A673 (cell line): ENCODE results near the gene DMRTA2. TPM values are rescaled to one million over a fixed set of nuclear protein-coding genes. Genes with fewer than 3 reads are reported as not detected.

ENCODE experiments used
- Bru-seq: library from RNA; stranded (reverse); fragments of 400-500 nt; gene quantifications from one replicate; lab custom pipeline; 2021; lab: Mats Ljungman, UMichigan
- BruChase-seq, 2 experiments: library from RNA; stranded (reverse); fragments of 400-500 nt; gene quantifications; one replicate each; lab custom pipeline; 2021; lab: Mats Ljungman, UMichigan
- BruUV-seq: library from RNA; stranded (reverse); fragments of 400-500 nt; replicated peaks from 2 replicates; lab custom pipeline; 2021; lab: Mats Ljungman, UMichigan
- CTCF ChIA-PET: fragments of 300-600 bp; sonication (Branson Sonifier 250); formaldehyde crosslinking; loops from one replicate; lab custom pipeline; 2022; ENCODE audit warnings: antibody characterized with exemption; lab: Charles Lee
- POLR2A ChIA-PET: fragments of 300-600 bp; sonication (Branson Sonifier 250); formaldehyde crosslinking; loops from one replicate; lab custom pipeline; 2022; ENCODE audit warnings: antibody characterized with exemption; ENCODE audit not compliant: low non-redundant PET; lab: Charles Lee
- DNase-seq: peaks from one replicate; pipeline ENCODE4 v3.0.0-alpha.2; 2015; ENCODE audit warnings: low spot score
- H3K27ac ChIP-seq: fragments of 200-600 bp; sonication (generic); 2 replicates; pipeline ENCODE4 v1.5.1; 2016; ENCODE audit warnings: mixed run types, low read depth, mild to moderate bottlenecking, mixed read lengths, antibody characterized with exemption, low read length; ENCODE audit not compliant: poor library complexity, severe bottlenecking
- H3K27me3 ChIP-seq: fragments of 200-600 bp; sonication (generic); replicated peaks from 2 replicates; pipeline ENCODE4 v1.6.1; 2017; ENCODE audit warnings: mixed run types, low read depth, mild to moderate bottlenecking, mixed read lengths, antibody characterized with exemption, low read length; ENCODE audit not compliant: insufficient read depth, poor library complexity
- H3K36me3 ChIP-seq: fragments of 200-600 bp; sonication (generic); 2 replicates; pipeline ENCODE4 v1.6.1; 2016; ENCODE audit warnings: mixed run types, mild to moderate bottlenecking, mixed read lengths, antibody characterized with exemption, low read length; ENCODE audit not compliant: insufficient read depth, poor library complexity, severe bottlenecking
- H3K4me1 ChIP-seq: fragments of 200-600 bp; sonication (generic); 2 replicates; pipeline ENCODE4 v1.6.1; 2017; ENCODE audit warnings: mixed run types, mild to moderate bottlenecking, mixed read lengths, antibody characterized with exemption, low read length; ENCODE audit not compliant: insufficient read depth, poor library complexity, severe bottlenecking
- H3K4me3 ChIP-seq: fragments of 200-600 bp; sonication (generic); 2 replicates; pipeline ENCODE4 v1.5.1; 2016; ENCODE audit warnings: low read depth, mixed run types, mild to moderate bottlenecking, mixed read lengths, low read length; ENCODE audit not compliant: poor library complexity, severe bottlenecking
- H3K9me3 ChIP-seq: fragments of 200-600 bp; sonication (generic); 2 replicates; pipeline ENCODE4 v1.6.1; 2016; ENCODE audit warnings: mixed run types, low read depth, mild to moderate bottlenecking, mixed read lengths, antibody characterized with exemption, low read length; ENCODE audit not compliant: poor library complexity, severe bottlenecking
- CTCF ChIP-seq: fragments of 300-800, 200-600 bp; sonication (generic); conservative IDR thresholded peaks from 2 replicates; pipeline ENCODE4 v1.5.1; 2017; ENCODE audit warnings: low read depth, mild to moderate bottlenecking, antibody characterized with exemption, low read length, moderate library complexity, mixed read lengths
- EZH2 ChIP-seq: fragments of 200-600 bp; sonication (generic); IDR thresholded peaks from 2 replicates; pipeline ENCODE4 v1.6.1; 2017; ENCODE audit warnings: borderline replicate concordance, low read depth, mild to moderate bottlenecking, mixed read lengths, antibody characterized with exemption, low read length; ENCODE audit not compliant: poor library complexity, severe bottlenecking
- intact Hi-C: fragments of 100-400 bp; cut with micrococcal nuclease; formaldehyde crosslinking; loops from one replicate; pipeline ENCODE4 v1.10.0; 2022; ENCODE audit not compliant: unreplicated experiment
- long read RNA-seq: library from polyadenylated mRNA; stranded (forward); transcript quantifications from one replicate; pipeline ENCODE4 v2.0.0, GENCODE V29; 2022
- total RNA-seq: library from RNA; stranded (reverse); gene quantifications from 2 replicates; pipeline ENCODE4 v1.2.3, GENCODE V29; 2021

DMRTA2 gene
- total RNA-seq, result 0.28 and 0.37 TPM in 2 replicates
- Bru-seq, nascent RNA, result percentile 22 among the genes with signal in this experiment
- BruChase-seq, experiment 1, labeled RNA remaining after a 2-hour chase, result percentile 26 among the genes with signal in this experiment
- BruChase-seq, experiment 2, labeled RNA remaining after a 6-hour chase, result percentile 27 among the genes with signal in this experiment
- long read RNA-seq, partial matches to known transcripts, result 0 of 2 reads
- long read RNA-seq, other reads (novel, unspliced or antisense), result 1 of 2 reads

GRCh38 chr1:50422946-50423669, at the start of gene DMRTA2:
Gene DMRTA2 (minus strand): TSS chr1:50423443. CDS start chr1:50421536, 1,907 bp downstream.
- intact Hi-C loops, result no loop called here
- H3K36me3 ChIP-seq, result no peaks in the 10 kb centered on the region
- peak within 1 kb of the TSS; percentile 42 for H3K4me3 ChIP-seq
- ChIA-PET POLR2A (no interaction called here), CTCF (no interaction called here)
- H3K27me3 ChIP-seq, result peaks cover 99% of the 10 kb centered on the region
- no TSS peak for BruUV-seq
- H3K27ac ChIP-seq, result no peak within 1 kb of the TSS
- H3K4me1 ChIP-seq, result peaks cover 13% of the 10 kb centered on the region
- peak; percentile 61 for DNase-seq
- no peak for TF ChIP-seq CTCF
- peak; percentile 46 for TF ChIP-seq EZH2
- no peaks in the 10 kb centered on the region for H3K9me3 ChIP-seq

- no peak overlapping the region for H3K27ac ChIP-seq
- H3K9me3 ChIP-seq, result no peaks in the 10 kb centered on the region
- BruUV-seq, result no TSS peak
- CTCF ChIA-PET, result no interaction called here
- no peaks in the 10 kb centered on the region for H3K27me3 ChIP-seq
- H3K4me1 ChIP-seq, result no peaks in the 10 kb centered on the region
- intact Hi-C loops, result no loop called here
- DNase-seq, result no peak
- POLR2A ChIA-PET, result no interaction called here
- H3K4me3 ChIP-seq, result no peak overlapping the region
- H3K36me3 ChIP-seq, result no peaks in the 10 kb centered on the region
- TF ChIP-seq EZH2 (no peak), CTCF (no peak)
These were observed 48.7 kb upstream of the DMRTA2 start for GRCh38 chr1:50471967-50472366.

- intact Hi-C loops, result no loop called here
- no peak for DNase-seq
- BruUV-seq, result no TSS peak
- no peak for TF ChIP-seq CTCF
- TF ChIP-seq EZH2, result no peak
- ChIA-PET CTCF (no interaction called here), POLR2A (no interaction called here)
- no peak overlapping the region for H3K27ac ChIP-seq
- H3K4me1 ChIP-seq, result no peaks in the 10 kb centered on the region
- H3K36me3 ChIP-seq, result no peaks in the 10 kb centered on the region
- no peak overlapping the region for H3K4me3 ChIP-seq
- H3K27me3 ChIP-seq, result no peaks in the 10 kb centered on the region
- no peaks in the 10 kb centered on the region for H3K9me3 ChIP-seq
These were observed 39.7 kb upstream of the DMRTA2 start for GRCh38 chr1:50462964-50463363.
